CD14-positive monocyte (primary cell): ENCODE measurements around the gene USP20. TPM values are rescaled to one million over a fixed set of nuclear protein-coding genes. Genes with fewer than 3 reads are reported as not detected.

Source experiments
- DNase-seq, 3 donors: peaks; one replicate each; pipeline ENCODE4 v3.0.0-alpha.2; 2011 to 2022
- H2AFZ ChIP-seq: 2 replicates; pipeline ENCODE4 v1.6.0; 2012; ENCODE audit warnings: mild to moderate bottlenecking, low read depth, low read length, inconsistent platforms; ENCODE audit not compliant: insufficient read depth, poor library complexity, severe bottlenecking
- H3K27ac ChIP-seq, 2 donors: 1 replicate in 1 of 2; 2 replicates in 1 of 2; pipeline ENCODE4 v1.5.1; 2012 to 2013; ENCODE audit warnings: low read length in 2 of 2, control low read depth in 1 of 2, inconsistent platforms in 1 of 2, low read depth in 1 of 2, mild to moderate bottlenecking in 1 of 2
- H3K27me3 ChIP-seq, 2 donors: one replicate each; pipeline versions ENCODE4 v1.6.0 to v1.6.1; 2011 to 2013; ENCODE audit warnings: low read length in 2 of 2; ENCODE audit not compliant: control insufficient read depth in 2 of 2, insufficient read depth in 2 of 2
- H3K36me3 ChIP-seq, 2 donors: replicated peaks in 1 of 2; 1 replicate in 1 of 2; 2 replicates in 1 of 2; pipeline versions ENCODE4 v1.5.1 to v1.6.1; 2012 to 2013; ENCODE audit warnings: low read length in 2 of 2, control low read depth in 1 of 2, inconsistent platforms in 1 of 2, mild to moderate bottlenecking in 1 of 2; ENCODE audit not compliant: insufficient read depth in 2 of 2, control insufficient read depth in 1 of 2
- H3K4me1 ChIP-seq, 2 donors: 1 replicate in 1 of 2; 2 replicates in 1 of 2; pipeline versions ENCODE4 v1.5.1 to v1.6.1; 2012 to 2013; ENCODE audit warnings: low read length in 2 of 2, control low read depth in 1 of 2, inconsistent platforms in 1 of 2, mild to moderate bottlenecking in 1 of 2, moderate library complexity in 1 of 2; ENCODE audit not compliant: insufficient read depth in 2 of 2, control insufficient read depth in 1 of 2
- H3K4me2 ChIP-seq: replicated peaks from 2 replicates; pipeline ENCODE3; 2012; ENCODE audit warnings: low read length, moderate library complexity, mild to moderate bottlenecking; ENCODE audit not compliant: poor library complexity, severe bottlenecking; ENCODE audit errors: extremely low read depth
- H3K4me3 ChIP-seq, 3 experiments: fragments of 200-600 bp in 1 of 3; sonication (generic) in 1 of 3; replicated peaks in 1 of 3; 1 replicate in 2 of 3; 2 replicates in 1 of 3; pipeline ENCODE4 v1.5.1; 2011 to 2013; ENCODE audit warnings: low read length in 3 of 3, mild to moderate bottlenecking in 3 of 3, control low read depth in 2 of 3, low read depth in 2 of 3, inconsistent platforms in 1 of 3, moderate library complexity in 1 of 3
- H3K79me2 ChIP-seq: 2 replicates; pipeline ENCODE4 v1.6.0; 2012; ENCODE audit warnings: mild to moderate bottlenecking, control low read depth, inconsistent platforms, low read length, moderate library complexity; ENCODE audit not compliant: insufficient read depth
- H3K9ac ChIP-seq: 2 replicates; pipeline ENCODE4 v1.6.0; 2017; ENCODE audit warnings: low read length, mild to moderate bottlenecking; ENCODE audit not compliant: insufficient read depth, poor library complexity, severe bottlenecking
- H3K9me3 ChIP-seq, 2 donors: replicated peaks in 1 of 2; 1 replicate in 1 of 2; 2 replicates in 1 of 2; pipeline versions ENCODE4 v1.5.1 to v1.6.1; 2012 to 2013; ENCODE audit warnings: low read length in 2 of 2, control low read depth in 1 of 2; ENCODE audit not compliant: control insufficient read depth in 1 of 2, insufficient read depth in 1 of 2
- H4K20me1 ChIP-seq: 2 replicates; pipeline ENCODE4 v1.6.0; 2012; ENCODE audit warnings: mild to moderate bottlenecking, low read length, control low read depth, moderate library complexity; ENCODE audit not compliant: insufficient read depth
- H3K27ac Mint-ChIP-seq, 7 donors: one replicate each; pipeline ENCODE4 v1.8.0; 2020; ENCODE audit warnings: mild to moderate bottlenecking in 7 of 7, mixed read lengths in 7 of 7, moderate library complexity in 6 of 7, inconsistent platforms in 2 of 7
- H3K27me3 Mint-ChIP-seq, 3 donors: one replicate each; pipeline ENCODE4 v1.8.0; 2021 to 2022; ENCODE audit warnings: low read depth in 3 of 3, mild to moderate bottlenecking in 3 of 3, mixed read lengths in 3 of 3, moderate library complexity in 3 of 3, inconsistent platforms in 1 of 3
- H3K36me3 Mint-ChIP-seq, 2 donors: one replicate each; pipeline ENCODE4 v1.8.0; 2020; ENCODE audit warnings: mixed read lengths in 2 of 2, inconsistent platforms in 1 of 2, mild to moderate bottlenecking in 1 of 2
- H3K4me1 Mint-ChIP-seq: one replicate; pipeline ENCODE4 v1.8.0; 2020; ENCODE audit warnings: mild to moderate bottlenecking, mixed read lengths
- H3K4me3 Mint-ChIP-seq, 2 donors: one replicate each; pipeline ENCODE4 v1.8.0; 2020; ENCODE audit warnings: mild to moderate bottlenecking in 2 of 2, mixed read lengths in 2 of 2, moderate library complexity in 1 of 2
- H3K9me3 Mint-ChIP-seq, 7 donors: one replicate each; pipeline ENCODE4 v1.8.0; 2020 to 2022; ENCODE audit warnings: mixed read lengths in 7 of 7, mild to moderate bottlenecking in 6 of 7, moderate library complexity in 6 of 7, inconsistent platforms in 2 of 7
- CTCF ChIP-seq: fragments of 200-600 bp; IDR thresholded peaks from one replicate; pipeline ENCODE4 v1.8.0; 2022; ENCODE audit warnings: antibody characterized with exemption, mild to moderate bottlenecking
- WGBS: methylation state at CpG from one replicate; pipeline ENCODE4 v1.1.5; 2013; ENCODE audit warnings: missing lambda C conversion rate; ENCODE audit not compliant: insufficient coverage; 5-methylcytosine and 5-hydroxymethylcytosine counted together
- intact Hi-C, 2 donors: fragments of 100-400 bp; cut with micrococcal nuclease; formaldehyde crosslinking; loops; one replicate each; pipeline versions ENCODE4 v1.15.0 to v1.15.1; 2023
- polyA plus RNA-seq, 3 donors: library from polyadenylated mRNA; depleted of rRNA in 1 of 3; unstranded in 2 of 3; stranded (reverse) in 1 of 3; fragments of 300-500 nt in 2 of 3; fragments of >200 nt in 1 of 3; fragmentation: Illumina TruSeq in 2 of 3; gene quantifications; 1 replicate in 2 of 3; 2 replicates in 1 of 3; pipeline ENCODE4 v1.2.3, GENCODE V29; 2012 to 2021

The USP20 gene
- polyA plus RNA-seq, 3 donors = 2.7 to 30.0 (median 5.2) TPM

- no peak for DNase-seq
- peaks cover 43 to 58% of the 10 kb centered on the region in 2 donors for H3K36me3 ChIP-seq
- Mint-ChIP-seq H3K4me1 (peaks cover 8% of the 10 kb centered on the region), H3K4me3 (no peak overlapping the region), H3K9me3 (peaks cover 0 to 3% (median 0%) of the 10 kb centered on the region in 7 donors), H3K27ac (no peak overlapping the region), H3K36me3 (peaks cover 62 to 67% of the 10 kb centered on the region in 2 donors), H3K27me3 (no peaks in the 10 kb centered on the region)
- no peaks in the 10 kb centered on the region for H3K27me3 ChIP-seq
- no peak overlapping the region for H3K4me2 ChIP-seq
- TF ChIP-seq CTCF = no peak
- intact Hi-C loops = no loop called here
- no peak overlapping the region for H2AFZ ChIP-seq
- H4K20me1 ChIP-seq = no peaks in the 10 kb centered on the region
- H3K4me3 ChIP-seq = no peak overlapping the region
- peaks cover 7 to 11% of the 10 kb centered on the region in 2 donors for H3K4me1 ChIP-seq
- no peaks in the 10 kb centered on the region for H3K9me3 ChIP-seq
- no peak overlapping the region for H3K27ac ChIP-seq
- H3K79me2 ChIP-seq = no peaks in the 10 kb centered on the region
- no peak overlapping the region for H3K9ac ChIP-seq
- WGBS = 100% methylated on average over 1 of the region's 6 CpGs
Observed at GRCh38 chr9:129850821-129851550, 15.7 kb downstream of the USP20 start.

- DNase-seq = no peak
- Histone ChIP-seq H4K20me1 (no peaks in the 10 kb centered on the region), H3K79me2 (no peaks in the 10 kb centered on the region), H3K4me2 (no peak overlapping the region), H3K9me3 (no peaks in the 10 kb centered on the region), H3K9ac (no peak overlapping the region), H3K27ac (no peak overlapping the region), H3K4me3 (no peak overlapping the region), H3K4me1 (peaks cover 5 to 7% of the 10 kb centered on the region in 2 donors), H2AFZ (no peak overlapping the region), H3K36me3 (peaks cover 45 to 67% of the 10 kb centered on the region in 2 donors), H3K27me3 (no peaks in the 10 kb centered on the region)
- 100% methylated on average over 3 of the region's 5 CpGs for WGBS
- Mint-ChIP-seq H3K9me3 (peaks cover 0 to 3% (median 0%) of the 10 kb centered on the region in 7 donors), H3K27ac (peak overlapping the region in 2 of 7 donors; percentile 29 to 63), H3K36me3 (peaks cover 69 to 75% of the 10 kb centered on the region in 2 donors), H3K4me1 (peaks cover 5% of the 10 kb centered on the region), H3K4me3 (no peak overlapping the region), H3K27me3 (peaks cover 0 to 2% (median 0%) of the 10 kb centered on the region in 3 donors)
- intact Hi-C loops = no loop called here
- no peak for TF ChIP-seq CTCF
Observed at GRCh38 chr9:129851821-129852220, 16.6 kb downstream of the USP20 start.
